Cardiac muscle cell (in vitro differentiated cells and primary cell): ENCODE data around the gene GGA2. TPM values are rescaled to one million over a fixed set of nuclear protein-coding genes. Genes with fewer than 3 reads are reported as not detected.

Experiments used
- DNase-seq, 2 donors: peaks; one replicate each; pipeline versions ENCODE4 v3.0.0 to v3.0.0-alpha.2; 2010 to 2017; ENCODE audit warnings: low read depth in 1 of 2, low spot score in 1 of 2
- H3K27ac ChIP-seq: fragments of 200-600 bp; sonication (generic); 2 replicates; pipeline ENCODE4 v1.5.1; 2016
- H3K27me3 ChIP-seq: fragments of 200-600 bp; sonication (generic); 2 replicates; pipeline ENCODE4 v1.6.0; 2016; ENCODE audit warnings: control low read depth
- H3K36me3 ChIP-seq: fragments of 200-600 bp; sonication (generic); 2 replicates; pipeline ENCODE4 v1.5.1; 2016; ENCODE audit warnings: control low read depth
- H3K4me1 ChIP-seq: fragments of 200-600 bp; sonication (generic); 2 replicates; pipeline ENCODE4 v1.8.1; 2017; ENCODE audit warnings: low read depth, mild to moderate bottlenecking, mixed run types
- H3K4me3 ChIP-seq: fragments of 200-600 bp; sonication (generic); 2 replicates; pipeline ENCODE4 v1.5.1; 2016; ENCODE audit warnings: mild to moderate bottlenecking
- H3K9me3 ChIP-seq: fragments of 200-600 bp; sonication (generic); 2 replicates; pipeline ENCODE4 v1.5.1; 2017; ENCODE audit warnings: low read depth, mild to moderate bottlenecking, control low read depth
- polyA plus RNA-seq: library from polyadenylated mRNA; unstranded; fragments of >200 nt; fragmentation: Nextera tagmentation; extraction: Ambion mirVana; gene quantifications from 2 replicates; pipeline ENCODE4 v1.2.1, GENCODE V29; 2016
- total RNA-seq: library from RNA; depleted of rRNA; stranded (reverse); fragments of >200 nt; gene quantifications from 2 replicates; pipeline ENCODE4 v1.2.3, GENCODE V29; 2016
- TF ChIP-seq, protein P1 (sequence below): IDR thresholded peaks from 2 replicates; pipeline ENCODE4 v1.5.1; 2012; ENCODE audit warnings: low read depth, mild to moderate bottlenecking, low read length

Gene GGA2
- total and polyA plus RNA-seq, 2 experiments from 2014 or later: 126 to 149 TPM

DNA sequence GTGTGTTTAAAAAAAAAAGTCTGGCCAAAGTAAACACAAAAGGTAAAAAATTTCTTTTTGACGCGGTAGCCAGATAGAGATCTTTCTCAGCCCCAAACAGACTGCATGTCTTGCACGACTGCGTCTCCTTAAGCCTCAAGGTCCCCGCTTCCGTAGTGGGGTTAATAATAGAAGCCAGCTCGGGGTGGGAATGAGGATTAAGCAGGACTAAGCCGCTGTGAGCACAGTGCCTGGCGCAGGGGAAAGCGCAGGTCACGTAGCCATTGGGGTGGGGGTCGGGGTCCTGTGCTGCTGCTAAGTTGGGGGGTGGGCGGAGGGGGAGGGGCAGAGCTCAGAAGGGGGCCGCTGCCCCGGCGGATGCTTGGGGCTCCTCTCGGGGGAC lies 521 bp downstream of the GGA2 start:
- no peaks in the 10 kb centered on the region for H3K36me3 ChIP-seq
- peaks cover 11% of the 10 kb centered on the region for H3K4me1 ChIP-seq
- TF ChIP-seq, protein P1, sequence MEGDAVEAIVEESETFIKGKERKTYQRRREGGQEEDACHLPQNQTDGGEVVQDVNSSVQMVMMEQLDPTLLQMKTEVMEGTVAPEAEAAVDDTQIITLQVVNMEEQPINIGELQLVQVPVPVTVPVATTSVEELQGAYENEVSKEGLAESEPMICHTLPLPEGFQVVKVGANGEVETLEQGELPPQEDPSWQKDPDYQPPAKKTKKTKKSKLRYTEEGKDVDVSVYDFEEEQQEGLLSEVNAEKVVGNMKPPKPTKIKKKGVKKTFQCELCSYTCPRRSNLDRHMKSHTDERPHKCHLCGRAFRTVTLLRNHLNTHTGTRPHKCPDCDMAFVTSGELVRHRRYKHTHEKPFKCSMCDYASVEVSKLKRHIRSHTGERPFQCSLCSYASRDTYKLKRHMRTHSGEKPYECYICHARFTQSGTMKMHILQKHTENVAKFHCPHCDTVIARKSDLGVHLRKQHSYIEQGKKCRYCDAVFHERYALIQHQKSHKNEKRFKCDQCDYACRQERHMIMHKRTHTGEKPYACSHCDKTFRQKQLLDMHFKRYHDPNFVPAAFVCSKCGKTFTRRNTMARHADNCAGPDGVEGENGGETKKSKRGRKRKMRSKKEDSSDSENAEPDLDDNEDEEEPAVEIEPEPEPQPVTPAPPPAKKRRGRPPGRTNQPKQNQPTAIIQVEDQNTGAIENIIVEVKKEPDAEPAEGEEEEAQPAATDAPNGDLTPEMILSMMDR: no peak
- H3K27ac ChIP-seq: peak overlapping the region; percentile 86
- no peaks in the 10 kb centered on the region for H3K9me3 ChIP-seq
- H3K27me3 ChIP-seq: no peaks in the 10 kb centered on the region
- DNase-seq: peak; percentile 38 to 72
- peak overlapping the region; percentile 72 for H3K4me3 ChIP-seq

DNA sequence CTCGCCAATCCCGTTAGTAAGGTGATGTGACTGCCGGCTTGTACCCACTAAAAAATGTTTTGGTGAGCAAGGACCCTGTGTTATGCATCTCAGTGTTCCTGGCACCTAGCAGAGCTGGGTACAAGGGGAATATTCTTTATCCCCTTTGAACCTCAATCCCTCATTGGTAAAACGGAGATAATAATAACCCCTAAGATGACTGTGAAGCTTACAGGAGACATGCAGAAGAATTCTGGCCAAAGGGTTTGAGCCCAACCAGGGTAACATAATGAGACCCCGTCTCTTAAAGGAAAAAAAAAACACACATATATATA lies 896 bp downstream of the GGA2 start:
- Histone ChIP-seq H3K36me3 (no peaks in the 10 kb centered on the region), H3K27ac (peak overlapping the region; percentile 86), H3K27me3 (no peaks in the 10 kb centered on the region), H3K4me3 (peak overlapping the region; percentile 72), H3K9me3 (no peaks in the 10 kb centered on the region), H3K4me1 (peaks cover 14% of the 10 kb centered on the region)
- TF ChIP-seq, protein P1: no peak
- no peak for DNase-seq

DNA sequence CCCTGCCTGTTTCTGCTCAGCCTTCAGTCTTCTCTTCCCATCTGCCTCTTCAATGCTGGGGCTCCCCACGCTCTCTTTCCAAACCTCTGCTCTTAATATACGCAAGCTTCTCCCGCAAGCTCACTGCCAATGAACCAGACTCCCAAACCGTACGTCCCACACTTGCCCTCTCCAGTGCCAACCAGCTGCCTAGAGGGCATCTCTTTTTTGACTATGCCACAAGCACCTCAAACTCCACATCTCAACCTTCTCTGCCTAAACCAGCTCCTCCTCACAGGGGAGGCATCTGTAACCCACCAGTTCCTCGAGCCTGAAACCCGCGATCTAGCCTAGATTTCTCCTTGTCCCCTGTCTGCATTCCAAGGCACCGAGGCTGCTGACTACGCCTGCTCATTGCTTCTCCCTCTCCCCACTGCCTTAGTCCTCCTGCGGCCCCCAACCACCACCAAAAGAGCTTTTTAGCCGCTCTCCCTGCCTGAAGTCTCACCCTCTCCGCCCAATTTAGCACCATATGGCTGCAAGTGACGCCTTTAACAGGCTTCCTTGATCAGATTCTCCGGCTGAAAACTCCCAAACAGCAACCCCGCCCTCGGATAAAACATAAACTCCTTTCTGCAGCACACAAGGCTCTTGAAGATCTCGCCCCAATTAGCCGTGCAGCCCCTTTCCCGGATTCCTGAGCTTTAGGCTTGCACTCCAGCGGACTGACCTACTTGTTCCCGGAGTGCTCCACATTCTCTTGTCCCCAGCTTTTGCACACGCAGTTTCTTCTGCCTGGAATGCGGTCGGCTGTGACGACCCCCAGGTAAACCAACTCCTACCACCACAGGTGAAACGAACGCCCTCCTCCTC lies 1.5 kb downstream of the GGA2 start:
- H3K4me3 ChIP-seq: peak overlapping the region; percentile 72
- H3K27me3 ChIP-seq: no peaks in the 10 kb centered on the region
- H3K27ac ChIP-seq: peak overlapping the region; percentile 86
- TF ChIP-seq, protein P1: no peak
- peak; percentile 17 to 41 for DNase-seq
- H3K4me1 ChIP-seq: peaks cover 19% of the 10 kb centered on the region
- H3K36me3 ChIP-seq: no peaks in the 10 kb centered on the region
- no peaks in the 10 kb centered on the region for H3K9me3 ChIP-seq

DNA sequence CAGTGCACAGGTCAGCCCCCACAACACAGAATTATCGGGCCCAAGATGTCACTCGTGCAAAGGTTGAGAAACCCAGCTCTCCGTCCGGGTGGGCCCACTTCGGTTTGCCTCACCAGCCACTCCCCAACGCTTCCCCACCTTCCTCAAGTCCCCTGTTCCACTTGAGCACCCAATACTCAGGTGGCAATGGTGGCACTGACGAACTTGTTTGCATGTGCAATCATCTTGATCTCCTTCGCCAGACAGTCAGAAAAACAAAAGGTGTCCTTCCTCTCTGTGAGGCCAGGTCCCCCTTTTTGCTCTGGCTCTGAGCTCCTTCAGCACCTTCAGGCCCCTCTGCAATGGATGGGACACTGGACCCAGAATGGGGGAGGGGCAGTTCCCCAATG lies 3.7 kb downstream of the GGA2 start:
- Histone ChIP-seq H3K27ac (no peak overlapping the region), H3K27me3 (no peaks in the 10 kb centered on the region), H3K36me3 (peaks cover under 1% of the 10 kb centered on the region), H3K9me3 (no peaks in the 10 kb centered on the region), H3K4me1 (peaks cover 20% of the 10 kb centered on the region), H3K4me3 (no peak overlapping the region)
- no peak for DNase-seq
- TF ChIP-seq, protein P1: no peak

DNA sequence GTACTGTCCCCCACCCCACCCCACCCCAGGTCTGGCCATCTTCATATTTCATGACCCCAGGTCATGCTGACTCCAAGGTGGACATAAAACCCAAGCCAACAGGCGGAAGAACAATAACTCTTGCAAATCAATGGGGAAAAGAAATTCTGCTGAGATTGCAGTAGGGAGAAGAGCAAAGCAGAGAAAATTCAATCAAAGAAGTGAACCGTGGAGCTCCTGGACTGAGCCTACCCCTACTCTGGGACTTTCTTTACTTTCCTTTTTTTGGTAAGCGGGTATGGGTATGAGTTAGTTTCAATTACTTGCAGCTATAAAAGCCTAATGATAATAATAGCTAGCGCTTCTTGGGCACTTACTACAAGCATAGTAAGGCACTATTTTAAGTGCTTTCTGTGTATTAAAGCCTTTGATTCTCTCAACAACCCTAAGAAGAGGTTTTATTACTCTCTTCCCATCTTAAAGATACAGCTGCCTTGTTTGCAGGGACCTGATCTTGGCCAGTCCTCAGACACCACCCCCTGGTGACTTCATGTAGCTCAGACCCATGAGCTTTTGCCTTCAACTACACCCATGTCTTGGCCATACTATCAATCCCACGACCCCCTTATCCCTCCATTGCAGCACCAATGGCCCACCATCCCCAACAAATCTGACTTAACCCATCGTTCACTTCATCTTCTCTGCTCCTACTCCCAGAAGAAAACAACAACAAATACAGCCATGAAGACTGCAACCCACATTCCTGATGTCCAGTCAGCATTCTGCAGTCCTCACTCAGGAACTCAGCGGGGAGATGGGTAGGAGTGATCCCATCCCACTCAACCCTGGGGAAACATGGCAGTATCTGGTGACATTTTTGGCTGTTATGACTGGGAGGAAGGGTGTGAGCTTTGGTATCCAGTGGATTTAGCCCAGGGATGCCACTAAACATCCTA lies 4.4 kb downstream of the GGA2 start:
- TF ChIP-seq, protein P1: peak; percentile 2
- Histone ChIP-seq H3K4me3 (no peak overlapping the region), H3K27ac (peak overlapping the region; percentile 88)

More for the DNA sequence above, 4.4 kb downstream of the GGA2 start:
- no peaks in the 10 kb centered on the region for H3K27me3 ChIP-seq
- H3K36me3 ChIP-seq: peaks cover 6% of the 10 kb centered on the region
- no peaks in the 10 kb centered on the region for H3K9me3 ChIP-seq
- no peak for DNase-seq
- peaks cover 20% of the 10 kb centered on the region for H3K4me1 ChIP-seq
